ENCODE measurements around the gene PKHD1. TPM values are rescaled to one million over a fixed set of nuclear protein-coding genes. Genes with fewer than 3 reads are reported as not detected.
A peak's percentile ranks its signal among the peaks of the same experiment; 100 is the strongest.

The PKHD1 gene
- total and polyA plus RNA-seq, 2 of the 13 experiments (the other 11 are each of a cell fraction or from before 2014, with no cell fraction given), result 0.01 to 0.13 TPM

DNA sequence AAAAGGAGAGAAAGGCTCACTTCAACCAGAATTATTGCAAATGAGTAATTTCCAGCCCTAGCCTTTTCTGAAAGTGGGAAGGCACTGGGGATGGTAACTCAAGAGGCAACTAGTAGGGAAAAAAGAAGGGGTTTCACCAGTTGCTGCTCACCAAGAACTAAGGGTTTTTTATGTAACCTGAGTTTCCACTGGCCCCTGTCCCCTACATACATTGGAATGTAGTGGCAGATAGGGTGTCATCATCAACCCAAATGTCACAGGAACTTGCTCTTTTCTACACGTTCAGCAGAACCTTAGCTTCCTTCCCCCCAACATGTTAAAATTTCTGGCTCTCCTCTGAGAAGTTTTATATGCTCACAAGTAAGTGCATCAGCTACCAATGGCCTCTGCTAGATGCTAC is 38.2 kb upstream of the PKHD1 start:
- H3K4me2 ChIP-seq (ENCODE audit: low read depth, low read length), result peak overlapping the region; percentile 49
- H3K27ac ChIP-seq (ENCODE audit: extremely low read length, insufficient read depth, low read length), result no peak overlapping the region
- 0% methylated on average over 1 of the region's 1 CpG for WGBS (ENCODE audit: low lambda C conversion rate)
- CTCF ChIA-PET (ENCODE audit: low intra/inter-chr PET ratio, low total read pairs), result no interaction called here
- H2AFZ ChIP-seq (ENCODE audit: low read length), result no peak overlapping the region
- POLR2A ChIA-PET, result no interaction called here
- H3K4me3 ChIP-seq (replicated peaks in 1 of 3; ENCODE audit: insufficient read depth in 1 of 3, low read depth in 2 of 3, low read length in 3 of 3), result no peak overlapping the region
- H4K20me1 ChIP-seq (ENCODE audit: insufficient read depth, low read length), result no peaks in the 10 kb centered on the region
- BruUV-seq (replicated peaks), result no TSS peak
- no peaks in the 10 kb centered on the region for H3K9me3 ChIP-seq (ENCODE audit: low read length)
- no peaks in the 10 kb centered on the region for H3K79me2 ChIP-seq (ENCODE audit: insufficient read depth, low read length)
- ATAC-seq (no peak), FAIRE-seq (no peak), DNase-seq (ENCODE audit: low spot score) (no peak)
- no peak overlapping the region for H3K9ac ChIP-seq (ENCODE audit: insufficient read depth, low read depth, low read length)
- intact Hi-C loops (cut with micrococcal nuclease; ENCODE audit: unreplicated experiment) (no loop called here), in situ Hi-C loops (cut with HindIII; ENCODE audit: extremely low pct_ligation_motif_present, low pct_unique_long_range_greater_than_20kb) (no loop called here)
- TF ChIP-seq ZFP41 (CRISPR knock-in tag; IDR thresholded peaks at IDR 0.05; ENCODE audit: borderline replicate concordance) (no peak), ZNF431 (CRISPR knock-in tag; IDR thresholded peaks at IDR 0.05; ENCODE audit: borderline replicate concordance, low read depth) (no peak), ZNF274 (CRISPR knock-in tag; IDR thresholded peaks at IDR 0.05) (no peak), CCAR2 (optimal IDR thresholded peaks at IDR 0.05; ENCODE audit: low read depth, low read length) (no peak)
- TF ChIP-seq, protein P1, sequence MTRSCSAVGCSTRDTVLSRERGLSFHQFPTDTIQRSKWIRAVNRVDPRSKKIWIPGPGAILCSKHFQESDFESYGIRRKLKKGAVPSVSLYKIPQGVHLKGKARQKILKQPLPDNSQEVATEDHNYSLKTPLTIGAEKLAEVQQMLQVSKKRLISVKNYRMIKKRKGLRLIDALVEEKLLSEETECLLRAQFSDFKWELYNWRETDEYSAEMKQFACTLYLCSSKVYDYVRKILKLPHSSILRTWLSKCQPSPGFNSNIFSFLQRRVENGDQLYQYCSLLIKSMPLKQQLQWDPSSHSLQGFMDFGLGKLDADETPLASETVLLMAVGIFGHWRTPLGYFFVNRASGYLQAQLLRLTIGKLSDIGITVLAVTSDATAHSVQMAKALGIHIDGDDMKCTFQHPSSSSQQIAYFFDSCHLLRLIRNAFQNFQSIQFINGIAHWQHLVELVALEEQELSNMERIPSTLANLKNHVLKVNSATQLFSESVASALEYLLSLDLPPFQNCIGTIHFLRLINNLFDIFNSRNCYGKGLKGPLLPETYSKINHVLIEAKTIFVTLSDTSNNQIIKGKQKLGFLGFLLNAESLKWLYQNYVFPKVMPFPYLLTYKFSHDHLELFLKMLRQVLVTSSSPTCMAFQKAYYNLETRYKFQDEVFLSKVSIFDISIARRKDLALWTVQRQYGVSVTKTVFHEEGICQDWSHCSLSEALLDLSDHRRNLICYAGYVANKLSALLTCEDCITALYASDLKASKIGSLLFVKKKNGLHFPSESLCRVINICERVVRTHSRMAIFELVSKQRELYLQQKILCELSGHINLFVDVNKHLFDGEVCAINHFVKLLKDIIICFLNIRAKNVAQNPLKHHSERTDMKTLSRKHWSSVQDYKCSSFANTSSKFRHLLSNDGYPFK (CRISPR knock-in tag; IDR thresholded peaks at IDR 0.05; ENCODE audit: borderline replicate concordance), result no peak
- TF ChIP-seq, protein P2, sequence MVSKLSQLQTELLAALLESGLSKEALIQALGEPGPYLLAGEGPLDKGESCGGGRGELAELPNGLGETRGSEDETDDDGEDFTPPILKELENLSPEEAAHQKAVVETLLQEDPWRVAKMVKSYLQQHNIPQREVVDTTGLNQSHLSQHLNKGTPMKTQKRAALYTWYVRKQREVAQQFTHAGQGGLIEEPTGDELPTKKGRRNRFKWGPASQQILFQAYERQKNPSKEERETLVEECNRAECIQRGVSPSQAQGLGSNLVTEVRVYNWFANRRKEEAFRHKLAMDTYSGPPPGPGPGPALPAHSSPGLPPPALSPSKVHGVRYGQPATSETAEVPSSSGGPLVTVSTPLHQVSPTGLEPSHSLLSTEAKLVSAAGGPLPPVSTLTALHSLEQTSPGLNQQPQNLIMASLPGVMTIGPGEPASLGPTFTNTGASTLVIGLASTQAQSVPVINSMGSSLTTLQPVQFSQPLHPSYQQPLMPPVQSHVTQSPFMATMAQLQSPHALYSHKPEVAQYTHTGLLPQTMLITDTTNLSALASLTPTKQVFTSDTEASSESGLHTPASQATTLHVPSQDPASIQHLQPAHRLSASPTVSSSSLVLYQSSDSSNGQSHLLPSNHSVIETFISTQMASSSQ (IDR thresholded peaks at IDR 0.05; ENCODE audit: low read depth), result no peak
- TF ChIP-seq, protein P2 (CRISPR knock-in tag; IDR thresholded peaks at IDR 0.05; ENCODE audit: borderline replicate concordance), result no peak
- TF ChIP-seq, protein P3, sequence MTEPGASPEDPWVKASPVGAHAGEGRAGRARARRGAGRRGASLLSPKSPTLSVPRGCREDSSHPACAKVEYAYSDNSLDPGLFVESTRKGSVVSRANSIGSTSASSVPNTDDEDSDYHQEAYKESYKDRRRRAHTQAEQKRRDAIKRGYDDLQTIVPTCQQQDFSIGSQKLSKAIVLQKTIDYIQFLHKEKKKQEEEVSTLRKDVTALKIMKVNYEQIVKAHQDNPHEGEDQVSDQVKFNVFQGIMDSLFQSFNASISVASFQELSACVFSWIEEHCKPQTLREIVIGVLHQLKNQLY (CRISPR knock-in tag; IDR thresholded peaks at IDR 0.05), result no peak
- TF ChIP-seq, protein P4, sequence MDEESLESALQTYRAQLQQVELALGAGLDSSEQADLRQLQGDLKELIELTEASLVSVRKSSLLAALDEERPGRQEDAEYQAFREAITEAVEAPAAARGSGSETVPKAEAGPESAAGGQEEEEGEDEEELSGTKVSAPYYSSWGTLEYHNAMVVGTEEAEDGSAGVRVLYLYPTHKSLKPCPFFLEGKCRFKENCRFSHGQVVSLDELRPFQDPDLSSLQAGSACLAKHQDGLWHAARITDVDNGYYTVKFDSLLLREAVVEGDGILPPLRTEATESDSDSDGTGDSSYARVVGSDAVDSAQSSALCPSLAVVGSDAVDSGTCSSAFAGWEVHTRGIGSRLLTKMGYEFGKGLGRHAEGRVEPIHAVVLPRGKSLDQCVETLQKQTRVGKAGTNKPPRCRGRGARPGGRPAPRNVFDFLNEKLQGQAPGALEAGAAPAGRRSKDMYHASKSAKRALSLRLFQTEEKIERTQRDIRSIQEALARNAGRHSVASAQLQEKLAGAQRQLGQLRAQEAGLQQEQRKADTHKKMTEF (CRISPR knock-in tag; IDR thresholded peaks at IDR 0.05), result no peak
- H3K36me3 ChIP-seq (replicated peaks in 1 of 2; ENCODE audit: control insufficient read depth in 1 of 2, insufficient read depth in 2 of 2, low read length in 2 of 2), result no peaks in the 10 kb centered on the region
- H3K27me3 ChIP-seq (ENCODE audit: control insufficient read depth in 1 of 2, insufficient read depth in 2 of 2, low read length in 2 of 2), result no peaks in the 10 kb centered on the region
- peaks cover 19% of the 10 kb centered on the region for H3K4me1 ChIP-seq (ENCODE audit: insufficient read depth, low read length)

All from HepG2 (cell line).